HL-60 (cell line): ENCODE data around the gene TAGAP.
A peak's percentile ranks its signal among the peaks of the same experiment; 100 is the strongest.

Experiments used
- DNase-seq, 2 experiments: peaks; one replicate each; pipeline ENCODE4 v3.0.0-alpha.2; 2010 to 2020; ENCODE audit warnings: low read depth in 1 of 2, low spot score in 1 of 2
- H3K27ac ChIP-seq: fragments of 250-450 bp; sonication (Bioruptor Pico); replicated peaks from 2 replicates; pipeline ENCODE4 v1.5.1; 2020; ENCODE audit warnings: mild to moderate bottlenecking, moderate library complexity
- H3K27me3 ChIP-seq: fragments of 250-450 bp; sonication (Bioruptor Pico); 2 replicates; pipeline ENCODE4 v1.5.1; 2021; ENCODE audit warnings: mild to moderate bottlenecking, moderate library complexity; ENCODE audit not compliant: insufficient read depth, poor library complexity, severe bottlenecking
- H3K4me3 ChIP-seq: replicated peaks from 2 replicates; pipeline ENCODE4 v1.5.1; 2011; ENCODE audit warnings: mild to moderate bottlenecking, control low read depth, low read length; ENCODE audit not compliant: insufficient read depth
- CTCF ChIP-seq: IDR thresholded peaks from one replicate; pipeline ENCODE4 v1.5.1; 2011; ENCODE audit warnings: low read length, control low read depth, inconsistent platforms; ENCODE audit not compliant: insufficient read depth
- GABPA ChIP-seq: IDR thresholded peaks from 2 replicates; pipeline ENCODE4 v1.6.1; 2012; ENCODE audit warnings: low read depth
- POLR2AphosphoS5 ChIP-seq: IDR thresholded peaks from 2 replicates; pipeline ENCODE4 v1.6.1; 2012; ENCODE audit warnings: low read depth
- REST ChIP-seq: IDR thresholded peaks from 2 replicates; pipeline ENCODE4 v1.6.1; 2012; ENCODE audit warnings: low read depth; ENCODE audit not compliant: insufficient replicate concordance
- SPI1 ChIP-seq: IDR thresholded peaks from 2 replicates; pipeline ENCODE4 v1.6.1; 2012; ENCODE audit warnings: low read depth, mild to moderate bottlenecking, borderline replicate concordance

Gene TAGAP

GRCh38 chr6:159043947-159044346 is 844 bp downstream of the TAGAP start:
- peak overlapping the region; percentile 85 for H3K27ac ChIP-seq
- TF ChIP-seq POLR2AphosphoS5 (peak; percentile 40; the same call in 1 of the 2 replicates), CTCF (no peak)
- peak in 1 of 2 experiments; percentile 58 for DNase-seq
- H3K4me3 ChIP-seq, result peak overlapping the region; percentile 71
- H3K27me3 ChIP-seq, result no peaks in the 10 kb centered on the region

- no peaks in the 10 kb centered on the region for H3K27me3 ChIP-seq
- TF ChIP-seq GABPA (no peak), POLR2AphosphoS5 (no peak), SPI1 (no peak), CTCF (no peak), REST (no peak)
- H3K4me3 ChIP-seq, result peak overlapping the region; percentile 71
- H3K27ac ChIP-seq, result peak overlapping the region; percentile 85
- DNase-seq, result no peak
These were observed 1.5 kb downstream of the TAGAP start for GRCh38 chr6:159043251-159043650.

GRCh38 chr6:159042826-159043181 is 2.0 kb downstream of the TAGAP start:
- Histone ChIP-seq H3K4me3 (peak overlapping the region; percentile 71), H3K27me3 (no peaks in the 10 kb centered on the region), H3K27ac (peak overlapping the region; percentile 85)
- no peak for DNase-seq
- no peak for TF ChIP-seq CTCF
- TF ChIP-seq REST, result no peak
- TF ChIP-seq GABPA, result no peak
- TF ChIP-seq POLR2AphosphoS5, result no peak
- TF ChIP-seq SPI1, result no peak
